Caco-2 (cell line): ENCODE results near the gene MEIS3. TPM values are rescaled to one million over a fixed set of nuclear protein-coding genes. Genes with fewer than 3 reads are reported as not detected.

Experiments used
- BruUV-seq: library from RNA; stranded (reverse); fragments of 400-500 nt; replicated peaks from 2 replicates; lab custom pipeline; 2021; lab: Mats Ljungman, UMichigan
- CTCF ChIA-PET: fragments of 300-600 bp; sonication (Branson Sonifier 250); formaldehyde crosslinking; loops from one replicate; lab custom pipeline; 2022; ENCODE audit warnings: antibody characterized with exemption; lab: Charles Lee
- POLR2A ChIA-PET: fragments of 300-600 bp; sonication (Branson Sonifier 250); formaldehyde crosslinking; loops from one replicate; lab custom pipeline; 2022; ENCODE audit warnings: antibody characterized with exemption; lab: Charles Lee
- DNase-seq, 2 experiments: peaks; one replicate each; pipeline versions ENCODE4 v3.0.0 to v3.0.0-alpha.2; 2020 to 2022
- H3K27me3 ChIP-seq: replicated peaks from 2 replicates; pipeline ENCODE4 v1.6.0; 2011; ENCODE audit warnings: low read length; ENCODE audit not compliant: control insufficient read depth, insufficient read depth
- H3K36me3 ChIP-seq: 2 replicates; pipeline ENCODE4 v1.5.1; 2011; ENCODE audit warnings: low read length; ENCODE audit not compliant: control insufficient read depth, insufficient read depth
- H3K4me1 ChIP-seq: fragments of 250-450 bp; sonication (Bioruptor Pico); 2 replicates; pipeline ENCODE4 v1.5.1; 2020; ENCODE audit warnings: mild to moderate bottlenecking
- H3K4me3 ChIP-seq: 2 replicates; pipeline ENCODE4 v1.5.1; 2011; ENCODE audit warnings: low read depth, mild to moderate bottlenecking, control low read depth, low read length
- H3K9me3 ChIP-seq: fragments of 250-450 bp; sonication (Bioruptor Pico); 2 replicates; pipeline ENCODE4 v1.5.1; 2020; ENCODE audit warnings: mild to moderate bottlenecking, moderate library complexity
- H3K27ac Mint-ChIP-seq: one replicate; pipeline ENCODE4 v1.8.0; 2022; ENCODE audit warnings: mixed read lengths; ENCODE audit not compliant: unreplicated experiment
- H3K27me3 Mint-ChIP-seq: one replicate; pipeline ENCODE4 v1.8.0; 2022; ENCODE audit warnings: mixed read lengths; ENCODE audit not compliant: insufficient read depth, unreplicated experiment
- H3K36me3 Mint-ChIP-seq: one replicate; pipeline ENCODE4 v1.8.0; 2022; ENCODE audit warnings: mild to moderate bottlenecking, mixed read lengths; ENCODE audit not compliant: insufficient read depth, unreplicated experiment
- H3K4me1 Mint-ChIP-seq: one replicate; pipeline ENCODE4 v1.8.0; 2022; ENCODE audit warnings: low read depth, mixed read lengths; ENCODE audit not compliant: unreplicated experiment
- H3K4me3 Mint-ChIP-seq: one replicate; pipeline ENCODE4 v1.8.0; 2022; ENCODE audit warnings: mild to moderate bottlenecking, moderate library complexity, mixed read lengths; ENCODE audit not compliant: unreplicated experiment
- H3K9me3 Mint-ChIP-seq: one replicate; pipeline ENCODE4 v1.8.0; 2022; ENCODE audit warnings: mixed read lengths; ENCODE audit not compliant: unreplicated experiment
- intact Hi-C: fragments of 100-400 bp; cut with micrococcal nuclease; formaldehyde crosslinking; loops from one replicate; pipeline ENCODE4 v1.10.0; 2022; ENCODE audit not compliant: unreplicated experiment
- total RNA-seq: library from RNA; stranded (reverse); gene quantifications from 2 replicates; pipeline ENCODE4 v1.2.3, GENCODE V29; 2022
- TF ChIP-seq, protein P1 (sequence below), 2 experiments: fragments of 200-600 bp in 1 of 2; IDR thresholded peaks; 1 replicate in 1 of 2; 2 replicates in 1 of 2; pipeline versions ENCODE4 v1.5.1 to v1.8.0; 2011 to 2022; ENCODE audit warnings: antibody characterized with exemption in 1 of 2, control low read depth in 1 of 2, inconsistent platforms in 1 of 2, low read depth in 1 of 2, low read length in 1 of 2, mild to moderate bottlenecking in 1 of 2, moderate library complexity in 1 of 2; ENCODE audit not compliant: insufficient read depth in 1 of 2, severe bottlenecking in 1 of 2, unreplicated experiment in 1 of 2

MEIS3 gene
- total RNA-seq, 1 experiment from 2014 or later: 16.8 TPM

DNA sequence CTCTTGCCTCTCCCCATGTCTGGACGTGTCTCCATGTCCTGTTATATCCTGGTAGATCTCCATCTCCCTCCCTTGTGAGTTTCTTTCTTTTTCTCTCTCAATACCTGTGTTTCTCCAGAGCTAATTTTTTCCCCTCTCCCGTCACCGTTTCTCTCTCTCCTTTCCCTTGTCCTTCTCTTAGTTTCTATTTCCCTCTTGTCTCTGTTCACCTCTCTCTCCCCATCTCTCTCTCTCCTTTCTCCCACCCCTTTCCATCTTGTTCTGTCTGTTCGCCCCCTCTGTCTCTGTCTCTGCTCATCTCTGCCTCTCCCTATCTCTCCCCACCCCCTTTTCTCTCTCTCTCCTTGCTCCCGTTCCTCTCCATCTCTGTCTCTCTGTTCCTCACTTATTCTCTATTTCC is 39.3 kb upstream of the MEIS3 start:
- H3K27me3 ChIP-seq: peaks cover 2% of the 10 kb centered on the region; the same call in 1 of the 2 replicates
- no peak overlapping the region for H3K4me3 ChIP-seq
- DNase-seq: no peak
- TF ChIP-seq, protein P1, sequence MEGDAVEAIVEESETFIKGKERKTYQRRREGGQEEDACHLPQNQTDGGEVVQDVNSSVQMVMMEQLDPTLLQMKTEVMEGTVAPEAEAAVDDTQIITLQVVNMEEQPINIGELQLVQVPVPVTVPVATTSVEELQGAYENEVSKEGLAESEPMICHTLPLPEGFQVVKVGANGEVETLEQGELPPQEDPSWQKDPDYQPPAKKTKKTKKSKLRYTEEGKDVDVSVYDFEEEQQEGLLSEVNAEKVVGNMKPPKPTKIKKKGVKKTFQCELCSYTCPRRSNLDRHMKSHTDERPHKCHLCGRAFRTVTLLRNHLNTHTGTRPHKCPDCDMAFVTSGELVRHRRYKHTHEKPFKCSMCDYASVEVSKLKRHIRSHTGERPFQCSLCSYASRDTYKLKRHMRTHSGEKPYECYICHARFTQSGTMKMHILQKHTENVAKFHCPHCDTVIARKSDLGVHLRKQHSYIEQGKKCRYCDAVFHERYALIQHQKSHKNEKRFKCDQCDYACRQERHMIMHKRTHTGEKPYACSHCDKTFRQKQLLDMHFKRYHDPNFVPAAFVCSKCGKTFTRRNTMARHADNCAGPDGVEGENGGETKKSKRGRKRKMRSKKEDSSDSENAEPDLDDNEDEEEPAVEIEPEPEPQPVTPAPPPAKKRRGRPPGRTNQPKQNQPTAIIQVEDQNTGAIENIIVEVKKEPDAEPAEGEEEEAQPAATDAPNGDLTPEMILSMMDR (IDR thresholded peaks at IDR 0.05; ENCODE audit: insufficient read depth in 1 of 2, low read depth in 1 of 2, low read length in 1 of 2, severe bottlenecking in 1 of 2, unreplicated experiment in 1 of 2): no peak
- Mint-ChIP-seq H3K27me3 (peaks cover 11% of the 10 kb centered on the region), H3K4me1 (no peaks in the 10 kb centered on the region), H3K9me3 (peaks cover 8% of the 10 kb centered on the region), H3K4me3 (no peak overlapping the region), H3K27ac (no peak overlapping the region), H3K36me3 (no peaks in the 10 kb centered on the region)
- BruUV-seq: no TSS peak
- POLR2A ChIA-PET: no interaction called here
- CTCF ChIA-PET: interaction anchor here (0.6 kb wide), 1 partner anchor 26 kb away, joined by 3 read pairs; the partner anchor contains the start of gene KPTN
- intact Hi-C loops: no loop called here
- H3K36me3 ChIP-seq: no peaks in the 10 kb centered on the region
- H3K4me1 ChIP-seq: no peaks in the 10 kb centered on the region
- H3K9me3 ChIP-seq: peaks cover 7% of the 10 kb centered on the region

DNA sequence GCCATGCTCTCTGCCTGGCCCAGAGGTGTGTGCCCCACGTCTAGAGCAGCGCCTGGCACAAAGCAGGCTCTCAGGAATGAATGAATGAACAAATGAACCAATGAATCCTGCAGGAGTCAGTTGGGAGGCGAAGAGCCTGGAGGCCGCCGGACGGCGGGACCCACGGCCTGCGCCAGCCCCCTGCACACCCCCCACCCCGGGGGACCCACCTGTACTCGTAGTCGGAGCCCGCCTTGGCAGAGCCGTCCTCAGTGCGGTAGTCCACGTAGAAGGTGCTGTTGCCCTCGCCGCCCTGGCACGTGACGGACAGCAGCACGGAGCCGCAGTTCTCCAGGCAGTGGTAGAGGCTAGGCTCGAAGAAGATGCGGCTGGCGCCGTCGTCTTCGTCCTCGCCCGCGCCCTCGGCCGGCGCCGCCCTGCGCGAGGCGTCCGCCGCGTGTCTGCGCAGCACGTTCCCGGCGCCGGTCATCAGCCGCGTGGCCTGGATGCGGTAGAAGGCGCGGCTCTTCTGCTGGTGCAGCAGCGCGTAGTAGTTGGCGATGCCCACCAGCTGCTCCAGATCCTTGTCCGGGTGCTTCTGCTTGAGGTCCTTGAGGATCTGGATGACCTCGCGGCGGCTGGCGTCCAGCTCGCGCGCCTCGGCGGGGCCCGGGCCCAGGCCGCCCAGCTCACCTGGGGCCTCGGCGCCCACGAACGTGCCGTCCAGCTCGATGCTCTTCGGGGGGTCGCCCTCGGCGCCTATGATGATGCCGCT is 37.6 kb upstream of the MEIS3 start:
- no peaks in the 10 kb centered on the region for H3K4me1 Mint-ChIP-seq
- CTCF ChIA-PET: interaction anchor here (0.7 kb wide), 1 partner anchor 20 kb away, joined by 3 read pairs; no protein-coding TSS in a partner anchor
- no peaks in the 10 kb centered on the region for H3K36me3 ChIP-seq
- H3K4me3 Mint-ChIP-seq: no peak overlapping the region
- TF ChIP-seq, protein P1 (IDR thresholded peaks at IDR 0.05; ENCODE audit: insufficient read depth in 1 of 2, low read depth in 1 of 2, low read length in 1 of 2, severe bottlenecking in 1 of 2, unreplicated experiment in 1 of 2): no peak
- peaks cover 8% of the 10 kb centered on the region for H3K9me3 Mint-ChIP-seq
- H3K9me3 ChIP-seq: peaks cover 7% of the 10 kb centered on the region
- no peak overlapping the region for H3K27ac Mint-ChIP-seq
- intact Hi-C loops: no loop called here
- no peak for DNase-seq
- peaks cover 11% of the 10 kb centered on the region for H3K27me3 Mint-ChIP-seq
- H3K4me1 ChIP-seq: no peaks in the 10 kb centered on the region
- no peaks in the 10 kb centered on the region for H3K36me3 Mint-ChIP-seq
- BruUV-seq: no TSS peak
- POLR2A ChIA-PET: no interaction called here
- peaks cover 2% of the 10 kb centered on the region; the same call in 1 of the 2 replicates for H3K27me3 ChIP-seq
- peak overlapping the region; percentile 27 for H3K4me3 ChIP-seq

DNA sequence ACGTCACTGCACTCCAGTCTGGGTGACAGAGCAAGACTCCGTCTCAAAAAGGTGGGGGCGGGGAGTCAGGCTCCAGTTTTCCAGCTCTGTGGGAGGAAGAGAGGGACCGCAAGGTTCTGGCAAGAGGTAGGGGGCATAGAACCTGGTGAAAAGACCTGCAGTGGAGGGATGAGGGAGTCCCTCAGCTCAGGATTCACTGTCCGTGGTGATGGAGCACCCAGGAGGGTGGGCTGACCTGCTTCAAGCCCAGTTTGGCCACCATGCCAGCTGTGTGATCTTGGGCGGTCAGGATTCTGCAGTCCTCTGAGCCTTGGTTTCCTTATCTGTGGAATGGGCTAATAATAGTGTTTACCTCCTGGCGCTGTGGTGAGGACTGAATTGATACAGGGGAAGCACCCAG is 31.2 kb upstream of the MEIS3 start:
- Mint-ChIP-seq H3K27me3 (peaks cover 18% of the 10 kb centered on the region), H3K4me1 (peaks cover 4% of the 10 kb centered on the region), H3K36me3 (no peaks in the 10 kb centered on the region), H3K4me3 (no peak overlapping the region), H3K27ac (no peak overlapping the region), H3K9me3 (peaks cover 3% of the 10 kb centered on the region)
- BruUV-seq: no TSS peak
- POLR2A ChIA-PET: no interaction called here
- Histone ChIP-seq H3K27me3 (no peaks in the 10 kb centered on the region), H3K4me1 (no peaks in the 10 kb centered on the region), H3K9me3 (peaks cover under 1% of the 10 kb centered on the region; the same call in 1 of the 2 replicates), H3K36me3 (no peaks in the 10 kb centered on the region), H3K4me3 (no peak overlapping the region)
- intact Hi-C loops: no loop called here
- TF ChIP-seq, protein P1 (IDR thresholded peaks at IDR 0.05; ENCODE audit: insufficient read depth in 1 of 2, low read depth in 1 of 2, low read length in 1 of 2, severe bottlenecking in 1 of 2, unreplicated experiment in 1 of 2): no peak
- DNase-seq: no peak
- CTCF ChIA-PET: interaction anchor here (0.7 kb wide), 1 partner anchor 18 kb away, joined by 4 read pairs; no protein-coding TSS in a partner anchor
